Measurements from ENCODE around the gene DTNB. TPM values are rescaled to one million over a fixed set of nuclear protein-coding genes. Genes with fewer than 3 reads are reported as not detected.
"Not testable (repeated sequence)": the region's sequence is repeated elsewhere in the genome, so short reads cannot be mapped to it uniquely, and the experiment has no call there.

The DTNB gene
- total RNA-seq, 2 donors from 2014 or later: 6.1 to 7.0 TPM

DNA sequence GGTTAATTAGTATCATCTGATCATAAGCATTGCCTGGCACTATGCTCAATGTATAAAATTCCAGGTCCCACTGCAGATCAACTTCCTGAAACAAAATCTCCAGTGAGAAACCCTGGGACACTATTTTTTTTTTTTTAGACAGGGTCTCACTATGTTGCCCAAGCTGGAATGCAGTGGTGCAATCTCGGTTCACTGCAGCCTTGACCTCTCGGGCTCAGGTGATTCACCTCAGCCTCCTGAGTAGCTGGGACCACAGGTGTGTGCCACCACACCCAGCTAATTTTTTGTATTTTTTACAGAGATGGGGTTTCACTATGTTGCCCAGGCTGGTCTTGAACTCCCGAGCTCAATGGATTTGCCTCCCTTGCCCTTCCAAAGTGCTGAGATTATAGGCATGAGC lies 31.1 kb downstream of the DTNB start:
- ATAC-seq (no peak), DNase-seq (no peak)
- intact Hi-C loops (cut with DNase I): no loop called here

- intact Hi-C loops (cut with DNase I): no loop called here
- DNase-seq (no peak), ATAC-seq (no peak)
These were observed 33.7 kb downstream of the DTNB start for GRCh38 chr2:25639696-25640095.

GRCh38 chr2:25639131-25639530 lies 34.2 kb downstream of the DTNB start:
- no peak for ATAC-seq

GRCh38 chr2:25635797-25636196 lies 37.6 kb downstream of the DTNB start:
- DNase-seq (no peak), ATAC-seq (no peak)
- intact Hi-C loops (cut with DNase I): no loop called here

More at GRCh38 chr2:25639131-25639530, 34.2 kb downstream of the DTNB start:
- DNase-seq: no peak
- intact Hi-C loops (cut with DNase I): no loop called here

GRCh38 chr2:25633801-25634200 lies 39.6 kb downstream of the DTNB start:
- DNase-seq; ATAC-seq; intact Hi-C loops (cut with DNase I): not testable (repeated sequence)

- ATAC-seq: no peak
- intact Hi-C loops (cut with DNase I): no loop called here
These were observed 41.0 kb downstream of the DTNB start for GRCh38 chr2:25632396-25632795.

GRCh38 chr2:25624635-25625034 lies 48.7 kb downstream of the DTNB start:
- ATAC-seq (no peak), DNase-seq (no peak)
- intact Hi-C loops (cut with DNase I): no loop called here

More at GRCh38 chr2:25632396-25632795, 41.0 kb downstream of the DTNB start:
- no peak for DNase-seq

DNA sequence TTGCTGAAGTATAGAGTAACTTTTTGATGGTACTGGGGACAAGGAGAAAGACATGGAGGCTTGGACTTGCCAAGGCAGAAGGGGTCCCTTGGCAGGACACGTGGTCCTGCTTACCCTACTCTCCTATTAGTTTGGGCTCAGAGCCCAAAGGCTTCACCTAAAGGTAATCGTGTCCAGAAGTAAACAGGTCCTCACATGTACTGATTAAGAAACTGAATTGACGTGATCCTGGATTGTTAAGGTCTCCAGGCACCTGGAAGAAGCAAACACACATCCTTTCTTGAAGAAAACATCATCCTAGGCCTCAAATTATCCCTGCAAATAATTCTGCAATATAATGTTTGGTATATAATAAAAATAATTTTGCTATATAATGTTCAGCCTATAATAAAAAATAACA lies 50.0 kb downstream of the DTNB start:
- intact Hi-C loops (cut with DNase I): no loop called here
- ATAC-seq (no peak), DNase-seq (no peak)

- intact Hi-C loops (cut with DNase I): no loop called here
- no peak for DNase-seq
- no peak for ATAC-seq
These were observed 52.7 kb downstream of the DTNB start for GRCh38 chr2:25620711-25621110.

- ATAC-seq: no peak
- no peak for DNase-seq
- intact Hi-C loops (cut with DNase I): no loop called here
These were observed 53.3 kb downstream of the DTNB start for GRCh38 chr2:25620077-25620476.

- intact Hi-C loops (cut with DNase I): no loop called here
- ATAC-seq: no peak
- no peak for DNase-seq
These were observed 54.2 kb downstream of the DTNB start for GRCh38 chr2:25619185-25619584.

- ATAC-seq: peak in 1 of 2 donors; percentile 91
- DNase-seq: no peak
- intact Hi-C loops (cut with DNase I): no loop called here
These were observed 54.7 kb downstream of the DTNB start for GRCh38 chr2:25618676-25619075.

DNA sequence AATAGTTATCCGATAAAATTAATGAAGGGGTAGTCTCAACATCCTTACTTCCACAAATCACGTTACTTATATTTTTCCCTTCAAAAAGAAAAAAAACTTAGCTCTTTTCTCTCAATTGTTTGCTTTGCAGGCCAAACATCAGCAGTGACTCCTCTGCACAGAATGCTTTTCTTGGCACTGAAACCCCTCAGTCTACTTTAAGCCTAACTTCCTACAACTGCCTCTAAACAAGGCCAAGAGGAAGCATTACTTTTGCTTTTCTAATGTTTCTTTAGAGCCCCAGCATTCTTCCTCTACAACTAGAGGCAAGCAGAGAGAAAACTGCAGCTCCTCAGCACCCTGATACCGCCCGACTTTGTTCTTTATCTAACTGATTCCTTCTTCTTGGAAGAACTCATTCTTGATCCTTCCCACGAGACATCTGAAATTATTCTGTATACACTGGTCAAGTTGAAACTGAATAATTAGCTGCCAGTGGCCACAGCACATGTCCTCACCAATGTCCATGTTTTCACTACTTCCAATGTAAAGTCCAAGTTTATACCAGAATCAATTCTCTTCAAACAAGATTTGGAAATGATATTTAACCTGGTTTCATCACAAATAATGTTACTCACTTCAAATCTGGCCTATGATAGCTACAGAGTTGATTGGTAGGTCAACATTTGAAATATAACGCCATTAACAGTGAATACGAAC lies 55.3 kb downstream of the DTNB start:
- intact Hi-C loops (cut with DNase I): no loop called here
- DNase-seq (no peak), ATAC-seq (peak; percentile 72 to 93)

- ATAC-seq (no peak), DNase-seq (no peak)
These were observed 57.5 kb downstream of the DTNB start for GRCh38 chr2:25615920-25616319.

GRCh38 chr2:25615386-25615785 lies 58.0 kb downstream of the DTNB start:
- intact Hi-C loops (cut with DNase I): no loop called here
- ATAC-seq (no peak), DNase-seq (no peak)

More at GRCh38 chr2:25615920-25616319, 57.5 kb downstream of the DTNB start:
- intact Hi-C loops (cut with DNase I): no loop called here

- ATAC-seq (no peak), DNase-seq (no peak)
- intact Hi-C loops (cut with DNase I): no loop called here
These were observed 58.7 kb downstream of the DTNB start for GRCh38 chr2:25614711-25615110.

GRCh38 chr2:25608718-25609117 lies 64.7 kb downstream of the DTNB start:
- ATAC-seq (no peak), DNase-seq (no peak)
- intact Hi-C loops (cut with DNase I): loop anchor here in 1 of 2 donors (10.0 kb wide), 1 partner anchor 56 kb away; no protein-coding TSS in a partner anchor

GRCh38 chr2:25606892-25607291 lies 66.5 kb downstream of the DTNB start:
- no peak for ATAC-seq
- no peak for DNase-seq
- intact Hi-C loops (cut with DNase I): loop anchor here (1.0 to 10.0 kb wide), 2 partner anchors 57 to 58 kb away; no protein-coding TSS in a partner anchor

GRCh38 chr2:25602333-25602723 lies 71.0 kb downstream of the DTNB start:
- ATAC-seq (no peak), DNase-seq (no peak)
- intact Hi-C loops (cut with DNase I): loop anchor here in 1 of 2 donors (10.0 kb wide), 1 partner anchor 62 kb away; no protein-coding TSS in a partner anchor

DNA sequence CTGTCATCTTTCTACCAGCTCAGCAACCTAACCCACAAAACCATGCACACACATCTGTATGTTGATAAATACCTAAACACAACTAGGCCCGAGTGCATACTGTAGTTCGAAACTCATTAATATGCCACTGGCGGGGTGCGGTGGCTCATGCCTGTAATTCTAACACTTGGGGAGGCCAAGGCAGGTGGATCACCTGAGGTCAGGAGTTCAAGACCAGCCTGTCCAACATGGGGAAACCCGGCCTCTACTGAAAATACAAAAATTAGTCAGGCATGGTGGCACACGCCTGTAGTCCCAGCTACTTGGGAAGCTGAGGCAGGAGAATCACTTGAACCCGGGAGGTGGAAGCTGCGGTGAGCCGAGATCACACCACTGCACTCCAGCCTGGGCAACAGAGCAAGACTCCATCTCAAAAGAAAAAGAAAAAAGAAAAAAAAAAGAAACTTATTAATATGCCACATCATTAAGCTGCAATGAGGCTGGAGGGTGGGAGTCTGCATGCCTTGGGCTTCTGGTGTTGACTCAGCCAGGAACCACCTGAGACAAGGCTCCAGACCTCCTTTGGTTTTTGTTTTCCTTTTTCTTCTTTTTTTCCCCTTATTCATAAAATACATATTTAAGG lies 71.6 kb downstream of the DTNB start:
- not testable (repeated sequence) for ATAC-seq, DNase-seq
- intact Hi-C loops (cut with DNase I): loop anchor here in 1 of 2 donors (10.0 kb wide), 1 partner anchor 63 kb away; no protein-coding TSS in a partner anchor

DNA sequence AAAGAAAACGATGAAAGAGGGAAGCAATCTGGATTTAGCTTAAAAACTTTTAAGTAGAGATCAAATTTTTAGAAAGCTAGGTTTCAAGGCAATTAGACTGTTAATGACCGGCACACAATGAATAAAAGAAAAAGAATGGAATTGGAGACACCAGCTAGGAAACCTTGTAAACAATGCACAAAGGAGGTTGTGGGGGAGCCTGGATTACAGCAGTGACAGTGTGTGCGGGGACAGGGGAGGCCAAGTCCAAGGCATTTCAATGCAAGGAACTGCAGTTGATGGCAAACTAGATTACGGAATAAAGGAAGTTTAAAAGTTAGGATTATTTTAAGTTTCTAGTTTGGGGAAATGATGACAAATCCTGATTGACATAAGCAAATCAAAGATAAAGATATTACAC lies 74.5 kb downstream of the DTNB start:
- DNase-seq: no peak
- ATAC-seq: no peak
- intact Hi-C loops (cut with DNase I): no loop called here

Data from left cardiac atrium (tissue), 4 donors.